B cell (primary cell): Measurements from ENCODE around the gene LILRB3.

Source experiments
- EZH2 ChIP-seq: IDR thresholded peaks from 2 replicates; pipeline ENCODE4 v1.6.1; 2012; ENCODE audit warnings: borderline replicate concordance, low read depth, mild to moderate bottlenecking, moderate library complexity, low read length; ENCODE audit not compliant: insufficient read depth, poor library complexity, severe bottlenecking
- TF ChIP-seq, protein P1 (sequence below): fragments of 200-600 bp; IDR thresholded peaks from one replicate; pipeline ENCODE4 v1.8.0; 2022; ENCODE audit warnings: antibody characterized with exemption, mild to moderate bottlenecking

DNA sequence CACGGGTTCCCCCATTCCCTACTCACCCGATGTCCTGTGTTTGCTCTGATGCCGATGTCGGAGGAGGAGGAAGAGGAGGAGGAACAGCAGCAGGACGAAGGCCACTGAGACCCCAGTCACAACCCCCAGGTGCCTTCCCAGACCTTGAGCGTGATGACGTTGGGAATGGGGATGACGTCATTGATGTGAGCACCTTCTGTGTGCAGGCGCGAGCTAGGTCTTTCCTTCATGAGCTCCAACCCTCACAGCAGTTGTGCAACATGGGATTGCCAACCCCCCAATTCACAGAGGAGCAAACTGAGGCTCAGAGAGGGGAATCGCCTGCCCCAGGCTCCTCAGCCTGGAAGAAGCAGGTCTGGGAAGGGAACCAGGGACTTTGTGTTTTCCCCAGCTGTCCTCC is 30.0 kb upstream of the LILRB3 start:
- TF ChIP-seq, protein P1, sequence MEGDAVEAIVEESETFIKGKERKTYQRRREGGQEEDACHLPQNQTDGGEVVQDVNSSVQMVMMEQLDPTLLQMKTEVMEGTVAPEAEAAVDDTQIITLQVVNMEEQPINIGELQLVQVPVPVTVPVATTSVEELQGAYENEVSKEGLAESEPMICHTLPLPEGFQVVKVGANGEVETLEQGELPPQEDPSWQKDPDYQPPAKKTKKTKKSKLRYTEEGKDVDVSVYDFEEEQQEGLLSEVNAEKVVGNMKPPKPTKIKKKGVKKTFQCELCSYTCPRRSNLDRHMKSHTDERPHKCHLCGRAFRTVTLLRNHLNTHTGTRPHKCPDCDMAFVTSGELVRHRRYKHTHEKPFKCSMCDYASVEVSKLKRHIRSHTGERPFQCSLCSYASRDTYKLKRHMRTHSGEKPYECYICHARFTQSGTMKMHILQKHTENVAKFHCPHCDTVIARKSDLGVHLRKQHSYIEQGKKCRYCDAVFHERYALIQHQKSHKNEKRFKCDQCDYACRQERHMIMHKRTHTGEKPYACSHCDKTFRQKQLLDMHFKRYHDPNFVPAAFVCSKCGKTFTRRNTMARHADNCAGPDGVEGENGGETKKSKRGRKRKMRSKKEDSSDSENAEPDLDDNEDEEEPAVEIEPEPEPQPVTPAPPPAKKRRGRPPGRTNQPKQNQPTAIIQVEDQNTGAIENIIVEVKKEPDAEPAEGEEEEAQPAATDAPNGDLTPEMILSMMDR: no peak
- no peak for TF ChIP-seq EZH2
